ENCODE results near the gene SNAI1.

DNA sequence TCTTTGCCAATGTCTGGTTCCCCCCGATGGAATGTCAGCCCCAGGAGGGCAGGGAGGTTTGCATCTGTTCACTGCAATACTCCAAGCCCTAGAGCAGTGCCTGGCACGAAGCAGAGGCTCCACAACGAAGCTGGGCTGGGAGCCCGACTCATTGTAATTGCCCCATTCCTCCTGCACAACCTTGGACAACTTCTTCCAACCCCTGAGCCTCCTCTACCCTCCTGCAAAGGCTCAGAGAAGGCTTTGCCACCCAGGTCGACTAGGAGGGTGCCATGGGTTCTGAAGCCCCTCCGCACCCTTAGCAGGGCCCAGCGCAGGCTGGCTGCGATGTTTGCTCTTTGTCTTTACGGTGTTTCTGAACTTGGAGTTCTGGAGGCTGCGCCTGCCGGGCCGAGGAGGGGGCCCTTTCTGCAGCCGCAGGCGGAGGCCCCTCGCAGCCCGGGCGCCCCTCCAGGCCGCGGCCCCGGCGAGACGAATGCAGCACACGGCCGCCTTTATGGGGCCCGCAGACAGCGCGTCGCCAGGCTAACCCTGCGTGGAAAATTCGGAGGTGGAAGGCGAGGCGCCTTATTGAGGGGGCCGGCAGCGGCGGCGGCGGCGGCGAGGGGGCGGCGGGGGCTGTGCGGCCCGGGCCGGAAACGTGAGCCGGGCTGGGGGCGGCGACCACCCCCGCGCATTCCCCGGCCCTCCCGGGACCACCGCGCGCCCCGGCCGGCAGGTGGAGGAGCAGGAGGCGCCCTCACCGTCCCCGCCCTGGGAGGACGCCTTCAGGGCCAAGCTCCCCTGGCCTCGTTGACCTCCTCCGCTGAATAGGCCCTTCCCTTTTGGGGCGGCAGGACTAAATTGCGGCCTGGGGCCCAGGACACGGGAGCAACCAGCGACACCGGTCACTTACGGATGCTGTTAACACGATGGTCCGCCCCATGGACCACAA is 27.0 kb downstream of the SNAI1 start:
- TF ChIP-seq, protein P1, sequence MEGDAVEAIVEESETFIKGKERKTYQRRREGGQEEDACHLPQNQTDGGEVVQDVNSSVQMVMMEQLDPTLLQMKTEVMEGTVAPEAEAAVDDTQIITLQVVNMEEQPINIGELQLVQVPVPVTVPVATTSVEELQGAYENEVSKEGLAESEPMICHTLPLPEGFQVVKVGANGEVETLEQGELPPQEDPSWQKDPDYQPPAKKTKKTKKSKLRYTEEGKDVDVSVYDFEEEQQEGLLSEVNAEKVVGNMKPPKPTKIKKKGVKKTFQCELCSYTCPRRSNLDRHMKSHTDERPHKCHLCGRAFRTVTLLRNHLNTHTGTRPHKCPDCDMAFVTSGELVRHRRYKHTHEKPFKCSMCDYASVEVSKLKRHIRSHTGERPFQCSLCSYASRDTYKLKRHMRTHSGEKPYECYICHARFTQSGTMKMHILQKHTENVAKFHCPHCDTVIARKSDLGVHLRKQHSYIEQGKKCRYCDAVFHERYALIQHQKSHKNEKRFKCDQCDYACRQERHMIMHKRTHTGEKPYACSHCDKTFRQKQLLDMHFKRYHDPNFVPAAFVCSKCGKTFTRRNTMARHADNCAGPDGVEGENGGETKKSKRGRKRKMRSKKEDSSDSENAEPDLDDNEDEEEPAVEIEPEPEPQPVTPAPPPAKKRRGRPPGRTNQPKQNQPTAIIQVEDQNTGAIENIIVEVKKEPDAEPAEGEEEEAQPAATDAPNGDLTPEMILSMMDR (IDR thresholded peaks at IDR 0.05): no peak
- TF ChIP-seq POLR2AphosphoS5 (IDR thresholded peaks at IDR 0.05; ENCODE audit: low read depth, low read length) (no peak), SIN3A (IDR thresholded peaks at IDR 0.05; ENCODE audit: borderline replicate concordance, insufficient read depth, low read depth, low read length) (no peak)
- TF ChIP-seq, protein P2, sequence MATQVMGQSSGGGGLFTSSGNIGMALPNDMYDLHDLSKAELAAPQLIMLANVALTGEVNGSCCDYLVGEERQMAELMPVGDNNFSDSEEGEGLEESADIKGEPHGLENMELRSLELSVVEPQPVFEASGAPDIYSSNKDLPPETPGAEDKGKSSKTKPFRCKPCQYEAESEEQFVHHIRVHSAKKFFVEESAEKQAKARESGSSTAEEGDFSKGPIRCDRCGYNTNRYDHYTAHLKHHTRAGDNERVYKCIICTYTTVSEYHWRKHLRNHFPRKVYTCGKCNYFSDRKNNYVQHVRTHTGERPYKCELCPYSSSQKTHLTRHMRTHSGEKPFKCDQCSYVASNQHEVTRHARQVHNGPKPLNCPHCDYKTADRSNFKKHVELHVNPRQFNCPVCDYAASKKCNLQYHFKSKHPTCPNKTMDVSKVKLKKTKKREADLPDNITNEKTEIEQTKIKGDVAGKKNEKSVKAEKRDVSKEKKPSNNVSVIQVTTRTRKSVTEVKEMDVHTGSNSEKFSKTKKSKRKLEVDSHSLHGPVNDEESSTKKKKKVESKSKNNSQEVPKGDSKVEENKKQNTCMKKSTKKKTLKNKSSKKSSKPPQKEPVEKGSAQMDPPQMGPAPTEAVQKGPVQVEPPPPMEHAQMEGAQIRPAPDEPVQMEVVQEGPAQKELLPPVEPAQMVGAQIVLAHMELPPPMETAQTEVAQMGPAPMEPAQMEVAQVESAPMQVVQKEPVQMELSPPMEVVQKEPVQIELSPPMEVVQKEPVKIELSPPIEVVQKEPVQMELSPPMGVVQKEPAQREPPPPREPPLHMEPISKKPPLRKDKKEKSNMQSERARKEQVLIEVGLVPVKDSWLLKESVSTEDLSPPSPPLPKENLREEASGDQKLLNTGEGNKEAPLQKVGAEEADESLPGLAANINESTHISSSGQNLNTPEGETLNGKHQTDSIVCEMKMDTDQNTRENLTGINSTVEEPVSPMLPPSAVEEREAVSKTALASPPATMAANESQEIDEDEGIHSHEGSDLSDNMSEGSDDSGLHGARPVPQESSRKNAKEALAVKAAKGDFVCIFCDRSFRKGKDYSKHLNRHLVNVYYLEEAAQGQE (IDR thresholded peaks at IDR 0.05; ENCODE audit: insufficient read depth in 1 of 2, low read depth in 2 of 2, low read length in 1 of 2): no peak

All from Panc1 (cell line).